H1 (cell line): ENCODE results near the gene ERCC6. TPM values are rescaled to one million over a fixed set of nuclear protein-coding genes. Genes with fewer than 3 reads are reported as not detected.

Experiments
- CTCF ChIA-PET: fragments of 300-600 bp; sonication (Branson Sonifier 250); formaldehyde crosslinking; loops from one replicate; lab custom pipeline; 2021; ENCODE audit not compliant: partially characterized antibody; lab: Charles Lee
- POLR2A ChIA-PET: fragments of 300-600 bp; sonication (Branson Sonifier 250); formaldehyde crosslinking; loops from one replicate; lab custom pipeline; 2021; ENCODE audit warnings: inconsistent platforms; ENCODE audit not compliant: partially characterized antibody; lab: Charles Lee
- DNase-seq, 2 experiments: peaks; one replicate each; pipeline versions ENCODE4 v3.0.0 to v3.0.0-alpha.2; 2010 to 2022; ENCODE audit warnings: low spot score in 2 of 2, low read depth in 1 of 2, mixed read lengths in 1 of 2
- FAIRE-seq: peaks from 2 replicates; lab custom pipeline; 2011; peaks lifted over from hg19 to GRCh38; lab: Jason Lieb, UNC
- H2AFZ ChIP-seq: 2 replicates; pipeline ENCODE4 v1.8.1; 2012; ENCODE audit warnings: low read length, inconsistent platforms
- H2AK5ac ChIP-seq: 2 replicates; pipeline ENCODE4 v1.6.1; 2013; ENCODE audit warnings: low read depth, low read length
- H2BK120ac ChIP-seq: replicated peaks from 2 replicates; pipeline ENCODE3; 2013; ENCODE audit warnings: low read depth, low read length, inconsistent platforms
- H2BK12ac ChIP-seq: 2 replicates; pipeline ENCODE4 v1.6.1; 2013; ENCODE audit warnings: low read depth, low read length
- H2BK15ac ChIP-seq: 2 replicates; pipeline ENCODE4 v1.6.1; 2013; ENCODE audit warnings: low read length
- H2BK20ac ChIP-seq: 2 replicates; pipeline ENCODE4 v1.6.1; 2013; ENCODE audit warnings: low read length
- H2BK5ac ChIP-seq: 2 replicates; pipeline ENCODE4 v1.6.1; 2013; ENCODE audit warnings: low read depth, low read length
- H3K14ac ChIP-seq: 2 replicates; pipeline ENCODE4 v1.6.1; 2013; ENCODE audit warnings: inconsistent platforms; ENCODE audit not compliant: insufficient read length
- H3K18ac ChIP-seq: 2 replicates; pipeline ENCODE4 v1.6.1; 2013; ENCODE audit warnings: low read length; ENCODE audit errors: extremely low read depth
- H3K23ac ChIP-seq: 2 replicates; pipeline ENCODE4 v1.6.1; 2013; ENCODE audit warnings: inconsistent platforms; ENCODE audit not compliant: insufficient read length
- H3K23me2 ChIP-seq: 2 replicates; pipeline ENCODE4 v1.6.1; 2013; ENCODE audit warnings: low read depth, low read length
- H3K27ac ChIP-seq: 2 replicates; pipeline ENCODE4 v1.6.1; 2011; ENCODE audit warnings: low read depth, low read length, inconsistent platforms
- H3K27me3 ChIP-seq, 4 experiments: replicated peaks in 1 of 4; 1 replicate in 1 of 4; 2 replicates in 3 of 4; pipeline versions ENCODE4 v1.6.1 to v1.8.1; 2011 to 2013; ENCODE audit warnings: low read length in 3 of 4, mild to moderate bottlenecking in 3 of 4, inconsistent platforms in 2 of 4, mixed read lengths in 2 of 4, moderate library complexity in 1 of 4; ENCODE audit not compliant: control insufficient read depth in 3 of 4, insufficient read depth in 3 of 4; ENCODE audit errors: extremely low read depth in 1 of 4
- H3K36me3 ChIP-seq, 4 experiments: 2 replicates each; pipeline versions ENCODE4 v1.6.1 to v1.8.1; 2011 to 2013; ENCODE audit warnings: mild to moderate bottlenecking in 4 of 4, low read length in 3 of 4, moderate library complexity in 2 of 4, control low read depth in 1 of 4, inconsistent platforms in 1 of 4; ENCODE audit not compliant: insufficient read depth in 4 of 4, control insufficient read depth in 2 of 4
- H3K4ac ChIP-seq: replicated peaks from 2 replicates; pipeline ENCODE3; 2013; ENCODE audit warnings: low read length, low read depth, mixed read lengths, inconsistent platforms; ENCODE audit not compliant: insufficient read length
- H3K4me1 ChIP-seq, 4 experiments: replicated peaks in 1 of 4; 1 replicate in 1 of 4; 2 replicates in 3 of 4; pipeline versions ENCODE4 v1.6.1 to v1.8.1; 2011 to 2013; ENCODE audit warnings: low read length in 3 of 4, inconsistent platforms in 2 of 4, mixed read lengths in 1 of 4; ENCODE audit not compliant: insufficient read depth in 4 of 4, control insufficient read depth in 3 of 4
- H3K4me2 ChIP-seq, 2 experiments: 2 replicates each; pipeline versions ENCODE4 v1.6.1 to v1.8.1; 2011 to 2013; ENCODE audit warnings: low read depth in 2 of 2, low read length in 2 of 2, control low read depth in 1 of 2, inconsistent platforms in 1 of 2, mild to moderate bottlenecking in 1 of 2; ENCODE audit not compliant: insufficient read depth in 1 of 2
- H3K4me3 ChIP-seq, 4 experiments: fragments of 200-600, 300-600 bp in 1 of 4; sonication (generic), shearing (Covaris generic), sonication (Bioruptor Twin) in 1 of 4; 2 replicates each; pipeline versions ENCODE4 v1.5.1 to v1.8.1; 2011 to 2016; ENCODE audit warnings: low read length in 4 of 4, low read depth in 3 of 4, control low read depth in 2 of 4, inconsistent platforms in 2 of 4, mild to moderate bottlenecking in 2 of 4, mixed read lengths in 1 of 4, moderate library complexity in 1 of 4; ENCODE audit not compliant: insufficient read depth in 2 of 4; ENCODE audit errors: extremely low read depth in 1 of 4
- H3K56ac ChIP-seq: replicated peaks from 2 replicates; pipeline ENCODE3; 2013; ENCODE audit warnings: low read depth, mild to moderate bottlenecking, mixed read lengths, low read length, inconsistent platforms; ENCODE audit not compliant: insufficient read length
- H3K79me1 ChIP-seq: 2 replicates; pipeline ENCODE4 v1.6.1; 2013; ENCODE audit warnings: low read depth, low read length, control low read depth
- H3K79me2 ChIP-seq, 2 experiments: 2 replicates each; pipeline versions ENCODE4 v1.6.1 to v1.8.1; 2012 to 2013; ENCODE audit warnings: low read length in 2 of 2, mild to moderate bottlenecking in 2 of 2, inconsistent platforms in 1 of 2; ENCODE audit not compliant: insufficient read depth in 2 of 2, control insufficient read depth in 1 of 2
- H3K9ac ChIP-seq, 4 experiments: replicated peaks in 1 of 4; 1 replicate in 1 of 4; 2 replicates in 3 of 4; pipeline versions ENCODE4 v1.6.1 to v1.8.1; 2011 to 2013; ENCODE audit warnings: low read depth in 3 of 4, low read length in 3 of 4, control low read depth in 2 of 4, mild to moderate bottlenecking in 2 of 4, moderate library complexity in 2 of 4, inconsistent platforms in 1 of 4; ENCODE audit errors: extremely low read depth in 1 of 4
- H3K9me3 ChIP-seq, 2 experiments: 2 replicates each; pipeline versions ENCODE4 v1.6.1 to v1.8.1; 2012 to 2013; ENCODE audit warnings: mild to moderate bottlenecking in 2 of 2, moderate library complexity in 2 of 2, control low read depth in 1 of 2, inconsistent platforms in 1 of 2, low read depth in 1 of 2, low read length in 1 of 2, mixed read lengths in 1 of 2; ENCODE audit not compliant: insufficient read depth in 2 of 2
- H4K20me1 ChIP-seq, 2 experiments: replicated peaks in 1 of 2; 2 replicates each; pipeline versions ENCODE3 to v1.8.1; 2011 to 2013; ENCODE audit warnings: inconsistent platforms in 2 of 2, low read length in 2 of 2, mild to moderate bottlenecking in 1 of 2; ENCODE audit not compliant: insufficient read depth in 2 of 2, control insufficient read depth in 1 of 2
- H4K5ac ChIP-seq: 2 replicates; pipeline ENCODE4 v1.6.1; 2013; ENCODE audit warnings: low read length, low read depth, mixed read lengths, inconsistent platforms; ENCODE audit not compliant: insufficient read length
- H4K8ac ChIP-seq: 2 replicates; pipeline ENCODE4 v1.8.0; 2013; ENCODE audit warnings: mild to moderate bottlenecking, moderate library complexity, low read length, inconsistent platforms; ENCODE audit not compliant: insufficient read depth; ENCODE audit errors: extremely low read depth
- H4K91ac ChIP-seq: replicated peaks from 2 replicates; pipeline ENCODE3; 2013; ENCODE audit warnings: low read length, mixed read lengths, inconsistent platforms; ENCODE audit not compliant: insufficient read length
- HDAC6 ChIP-seq: IDR thresholded peaks from one replicate; pipeline ENCODE4 v1.7.1; 2012; ENCODE audit warnings: low read depth, mild to moderate bottlenecking, inconsistent platforms, low read length, moderate library complexity
- NANOG ChIP-seq: IDR thresholded peaks from 2 replicates; pipeline ENCODE4 v1.6.1; 2011; ENCODE audit warnings: low read length, low read depth, mild to moderate bottlenecking, inconsistent platforms; ENCODE audit not compliant: insufficient read depth, poor library complexity, severe bottlenecking
- WGBS, 2 experiments: shearing (Covaris generic) in 1 of 2; methylation state at CpG; one replicate each; pipeline versions ENCODE4 v1.1.6 to v1.1.7; 2013 to 2015; ENCODE audit warnings: low lambda C conversion rate in 2 of 2, mixed read lengths in 2 of 2, inconsistent platforms in 1 of 2, low coverage in 1 of 2, missing lambda C conversion rate in 1 of 2; ENCODE audit not compliant: insufficient replicate concordance in 2 of 2, insufficient coverage in 1 of 2, insufficient read length in 1 of 2; ENCODE audit errors: extremely low coverage in 1 of 2, missing lambda C conversion rate in 1 of 2; 5-methylcytosine and 5-hydroxymethylcytosine counted together
- polyA plus RNA-seq, 7 experiments: library from polyadenylated mRNA; depleted of rRNA in 3 of 7; stranded (reverse) in 5 of 7; unstranded in 2 of 7; fragments of >200 nt in 5 of 7; fragments of 200-250 nt in 2 of 7; gene quantifications; 1 replicate in 5 of 7; 2 replicates in 1 of 7; 4 replicates in 1 of 7; pipeline versions ENCODE4 v1.2.1 to v1.2.3, GENCODE V29; 2011 to 2013; ENCODE audit warnings: missing spikeins in 2 of 7, mixed read lengths in 2 of 7
- total RNA-seq: library from RNA; stranded (reverse); fragmentation: NEBNext Ultra II Directional; extraction: Animal tissue kit (Norgen Biotek cat#: 25700); gene quantifications from 2 replicates; pipeline ENCODE4 v1.2.1, GENCODE V29; 2021
- TF ChIP-seq, protein P1 (sequence below): IDR thresholded peaks from 2 replicates; pipeline ENCODE4 v1.6.1; 2012; ENCODE audit warnings: inconsistent platforms

The ERCC6 gene
- total and polyA plus RNA-seq, 2 of the 8 experiments (the other 6 are each of a cell fraction or from before 2014, with no cell fraction given), result 4.1 to 11.9 TPM

DNA sequence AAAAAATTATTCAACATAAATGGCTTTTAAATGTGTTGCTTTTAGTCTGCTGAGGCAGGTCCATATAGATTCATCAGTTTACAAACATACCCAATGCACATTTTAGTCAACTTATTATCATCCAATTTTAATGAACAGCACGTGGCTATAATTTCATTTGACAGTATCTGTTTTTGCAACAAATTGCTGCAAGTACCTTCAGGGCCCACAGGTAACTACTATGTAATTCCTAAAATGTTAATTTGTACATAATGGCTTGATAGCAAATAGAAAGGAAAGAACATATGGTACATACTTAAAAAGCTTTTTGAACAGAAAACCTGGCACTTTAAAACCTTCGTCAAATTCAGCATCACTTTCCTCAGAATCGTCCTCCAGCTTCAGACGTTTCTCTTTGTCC lies 33.3 kb downstream of the ERCC6 start:
- Histone ChIP-seq H3K18ac (no peak overlapping the region), H4K8ac (no peak overlapping the region), H3K23me2 (no peaks in the 10 kb centered on the region), H3K36me3 (no peaks in the 10 kb centered on the region), H3K27me3 (no peaks in the 10 kb centered on the region), H3K23ac (no peak overlapping the region), H3K27ac (no peak overlapping the region), H3K79me1 (no peaks in the 10 kb centered on the region), H4K91ac (no peak overlapping the region), H2BK20ac (no peak overlapping the region), H3K4me1 (no peaks in the 10 kb centered on the region), H3K9ac (no peak overlapping the region), H2BK15ac (no peak overlapping the region), H3K4me2 (no peak overlapping the region), H3K4me3 (no peak overlapping the region), H3K9me3 (no peaks in the 10 kb centered on the region), H2BK12ac (no peak overlapping the region), H3K4ac (no peak overlapping the region), H2BK5ac (no peak overlapping the region), H3K56ac (no peak overlapping the region), H4K5ac (no peak overlapping the region), H2AFZ (no peak overlapping the region), H4K20me1 (no peaks in the 10 kb centered on the region), H2BK120ac (no peak overlapping the region), H3K79me2 (no peaks in the 10 kb centered on the region), H3K14ac (no peak overlapping the region), H2AK5ac (no peak overlapping the region)
- no peak for DNase-seq
- ChIA-PET POLR2A (no interaction called here), CTCF (interaction anchor here (0.7 to 1.2 kb wide), 5 partner anchors 13 to 344 kb away, joined by 3 to 6 read pairs (median 3); no protein-coding TSS in a partner anchor)
- 87% methylated on average over 4 of the region's 4 CpGs; no CpG with 5 or more reads in 1 of the 2 experiments for WGBS, 2 experiments
- TF ChIP-seq, protein P1, sequence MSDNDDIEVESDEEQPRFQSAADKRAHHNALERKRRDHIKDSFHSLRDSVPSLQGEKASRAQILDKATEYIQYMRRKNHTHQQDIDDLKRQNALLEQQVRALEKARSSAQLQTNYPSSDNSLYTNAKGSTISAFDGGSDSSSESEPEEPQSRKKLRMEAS, result no peak
- TF ChIP-seq NANOG, result no peak
- no peak for TF ChIP-seq HDAC6
- FAIRE-seq, result no peak
